Right renal cortex interstitium (tissue), 3 donors: ENCODE data around the gene POU5F1. TPM values are rescaled to one million over a fixed set of nuclear protein-coding genes. Genes with fewer than 3 reads are reported as not detected.
"Not testable (repeated sequence)": the region's sequence is repeated elsewhere in the genome, so short reads cannot be mapped to it uniquely, and the experiment has no call there.

ENCODE experiments used
- DNase-seq, 3 donors: peaks; one replicate each; pipeline ENCODE4 v3.0.0-alpha.2; 2013; ENCODE audit warnings: low read depth in 3 of 3, low spot score in 2 of 3
- polyA plus RNA-seq, 3 donors: library from polyadenylated mRNA; unstranded; fragments of 120-200 nt; gene quantifications; one replicate each; pipeline ENCODE4 v1.2.1, GENCODE V29; 2013; ENCODE audit not compliant: insufficient read length in 3 of 3

The POU5F1 gene
- polyA plus RNA-seq, 3 donors = 1.2 to 2.5 (median 2.2) TPM

DNA sequence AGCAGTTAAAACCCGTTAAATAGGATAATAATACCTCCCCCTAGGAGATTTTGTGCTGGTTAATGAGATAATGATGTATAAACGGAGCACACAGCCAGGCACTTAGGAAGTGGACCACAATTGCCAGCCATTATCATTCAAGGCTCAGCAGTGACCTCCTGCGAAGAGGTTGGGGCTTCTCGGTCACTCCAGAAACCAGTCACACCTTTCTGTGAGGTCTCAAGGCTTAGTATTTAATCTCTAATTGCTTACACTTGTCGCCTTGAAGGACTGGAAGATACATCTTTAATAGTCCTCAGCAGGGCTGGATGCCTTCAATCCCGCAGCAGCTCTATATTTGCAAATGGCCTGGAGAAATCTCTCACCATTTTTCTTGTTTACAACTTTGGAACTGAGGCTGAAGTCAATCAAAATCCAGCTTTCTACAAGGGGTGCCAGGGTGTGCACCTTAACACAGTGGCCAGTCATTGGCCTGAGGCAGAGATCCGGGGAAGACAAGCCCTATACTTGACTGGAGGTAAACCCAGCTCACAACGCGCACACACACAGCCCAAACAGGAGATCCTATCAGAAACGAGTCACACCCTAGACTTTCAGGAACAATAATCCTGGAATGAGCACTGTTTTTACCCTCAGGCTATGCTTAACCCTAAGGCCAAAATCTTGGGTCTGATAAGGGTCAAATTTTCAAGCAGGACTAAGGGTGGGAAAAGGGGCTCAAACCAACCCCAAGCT, 1.2 kb downstream of the POU5F1 start:
- no peak for DNase-seq

DNA sequence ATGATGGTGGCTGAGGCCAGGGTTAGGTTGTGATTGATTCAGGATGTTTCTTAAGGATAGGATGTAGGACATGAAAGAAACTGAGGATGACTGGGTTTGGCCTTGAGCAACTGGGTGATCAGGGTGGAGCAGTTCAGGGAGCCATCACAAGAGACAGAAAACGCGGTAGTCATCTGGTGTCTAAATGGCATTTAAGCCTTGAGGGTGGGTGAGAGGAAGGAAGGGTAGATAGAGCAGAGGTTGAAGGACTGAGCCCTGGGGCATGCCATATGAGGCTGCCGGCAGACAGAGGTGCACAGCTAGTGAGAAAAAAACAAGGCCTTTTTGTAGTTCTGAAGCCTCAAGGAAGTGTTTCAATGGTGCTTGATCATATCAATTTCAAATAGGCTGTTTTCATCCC, 1.9 kb downstream of the POU5F1 start:
- no peak for DNase-seq

DNA sequence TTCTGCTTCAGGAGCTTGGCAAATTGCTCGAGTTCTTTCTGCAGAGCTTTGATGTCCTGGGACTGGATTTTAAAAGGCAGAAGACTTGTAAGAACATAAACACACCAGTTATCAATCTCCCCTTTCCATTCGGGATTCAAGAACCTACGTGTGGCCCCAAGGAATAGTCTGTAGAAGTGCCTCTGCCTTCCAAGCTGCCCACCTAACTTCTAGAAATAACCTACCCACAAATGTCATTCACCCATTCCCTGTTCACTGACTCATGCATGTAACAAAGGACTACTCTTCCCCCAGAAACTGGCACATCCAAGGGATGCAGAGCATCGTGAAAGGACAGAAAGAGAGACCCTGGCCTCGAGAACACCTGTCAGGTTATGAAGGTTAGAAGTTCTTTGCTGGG, 4.5 kb downstream of the POU5F1 start:
- DNase-seq = no peak

DNA sequence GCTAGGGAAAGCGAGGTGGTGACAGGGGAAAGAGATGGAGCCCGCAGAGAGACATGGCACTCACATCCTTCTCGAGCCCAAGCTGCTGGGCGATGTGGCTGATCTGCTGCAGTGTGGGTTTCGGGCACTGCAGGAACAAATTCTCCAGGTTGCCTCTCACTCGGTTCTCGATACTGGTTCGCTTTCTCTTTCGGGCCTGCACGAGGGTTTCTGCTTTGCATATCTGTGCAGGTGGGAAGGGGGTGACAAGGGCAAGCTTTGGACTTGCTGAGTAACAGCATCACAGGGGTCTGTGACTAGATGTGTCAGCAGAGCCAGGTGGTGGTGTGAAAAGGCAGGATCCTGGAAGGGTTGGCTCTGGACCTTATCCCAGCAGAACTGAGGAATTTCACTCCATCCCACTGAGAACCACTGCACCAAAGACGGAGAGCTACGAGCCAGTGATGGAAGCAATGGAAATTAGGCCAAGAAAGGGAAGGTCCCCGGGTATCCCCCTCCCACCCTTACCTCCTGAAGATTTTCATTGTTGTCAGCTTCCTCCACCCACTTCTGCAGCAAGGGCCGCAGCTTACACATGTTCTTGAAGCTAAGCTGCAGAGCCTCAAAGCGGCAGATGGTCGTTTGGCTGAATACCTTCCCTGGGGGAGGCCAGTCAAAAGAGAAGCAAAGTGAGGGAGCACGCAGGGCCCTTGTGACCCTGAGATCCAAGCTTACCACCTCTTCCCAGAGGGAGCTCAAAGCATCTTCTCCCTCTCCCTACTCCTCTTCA, 5.2 kb downstream of the POU5F1 start:
- not testable (repeated sequence) for DNase-seq

DNA sequence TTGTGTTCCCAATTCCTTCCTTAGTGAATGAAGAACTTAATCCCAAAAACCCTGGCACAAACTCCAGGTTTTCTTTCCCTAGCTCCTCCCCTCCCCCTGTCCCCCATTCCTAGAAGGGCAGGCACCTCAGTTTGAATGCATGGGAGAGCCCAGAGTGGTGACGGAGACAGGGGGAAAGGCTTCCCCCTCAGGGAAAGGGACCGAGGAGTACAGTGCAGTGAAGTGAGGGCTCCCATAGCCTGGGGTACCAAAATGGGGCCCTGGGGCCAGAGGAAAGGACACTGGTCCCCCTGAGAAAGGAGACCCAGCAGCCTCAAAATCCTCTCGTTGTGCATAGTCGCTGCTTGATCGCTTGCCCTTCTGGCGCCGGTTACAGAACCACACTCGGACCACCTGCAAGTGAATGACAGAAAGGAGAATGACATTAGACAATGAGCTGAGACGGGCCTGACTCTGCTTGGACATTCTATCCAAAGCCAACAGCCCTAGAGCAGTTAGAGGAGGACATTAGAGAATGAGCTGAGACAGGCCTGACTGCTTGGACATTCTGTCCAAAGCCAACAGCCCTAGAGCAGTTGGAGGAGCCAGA, 5.9 kb downstream of the POU5F1 start:
- DNase-seq = not testable (repeated sequence)

DNA sequence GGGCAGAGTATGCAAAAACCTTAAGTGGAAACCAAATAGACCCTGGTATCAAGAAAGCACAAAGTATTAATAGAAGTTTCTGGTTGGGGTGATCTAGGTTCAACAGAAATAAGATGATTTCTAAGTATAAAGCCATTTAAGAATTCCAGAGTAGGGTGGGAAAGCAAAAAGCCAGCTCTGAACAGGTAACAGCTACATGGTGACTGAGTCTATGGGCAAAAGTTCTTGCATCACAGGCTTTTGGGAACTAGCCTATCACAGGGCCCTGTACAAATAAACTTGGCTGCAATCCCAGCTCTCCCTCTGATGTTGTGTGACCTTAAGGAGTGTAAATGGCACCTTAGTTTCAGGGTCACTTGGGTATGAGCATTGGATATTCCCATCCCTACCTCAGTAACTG, 6.6 kb downstream of the POU5F1 start:
- no peak for DNase-seq

DNA sequence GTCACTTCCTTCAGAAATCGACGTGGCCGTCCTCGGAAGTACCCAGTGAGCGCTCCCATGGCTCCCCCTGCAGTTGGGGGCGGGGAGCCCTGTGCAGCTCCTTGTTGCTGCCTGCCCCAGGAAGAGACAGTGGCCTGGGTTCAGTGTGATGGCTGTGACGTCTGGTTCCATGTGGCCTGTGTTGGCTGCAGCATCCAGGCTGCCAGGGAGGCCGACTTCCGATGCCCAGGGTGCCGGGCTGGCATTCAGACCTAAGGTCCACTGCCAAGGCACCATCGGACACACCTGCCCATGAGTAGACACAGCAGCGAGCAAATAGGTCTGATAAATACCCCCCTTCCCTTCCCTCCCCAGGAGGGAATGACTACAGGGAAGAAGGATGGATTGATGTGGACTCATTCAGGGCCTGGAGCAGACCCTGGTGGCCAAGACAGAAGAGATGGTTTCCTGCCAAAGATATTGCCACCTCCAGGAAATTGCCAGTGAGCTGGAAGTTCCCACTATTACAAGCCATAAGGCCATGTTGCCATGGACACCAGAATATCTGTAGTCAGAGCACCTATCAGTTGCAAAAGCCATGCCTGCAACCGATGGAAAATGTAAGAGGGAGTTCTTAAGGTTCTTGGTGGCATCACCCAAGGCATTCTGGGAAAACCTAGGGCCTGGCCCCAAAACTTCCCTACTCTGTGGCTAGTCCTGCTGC, 7.9 kb downstream of the POU5F1 start:
- DNase-seq = no peak

DNA sequence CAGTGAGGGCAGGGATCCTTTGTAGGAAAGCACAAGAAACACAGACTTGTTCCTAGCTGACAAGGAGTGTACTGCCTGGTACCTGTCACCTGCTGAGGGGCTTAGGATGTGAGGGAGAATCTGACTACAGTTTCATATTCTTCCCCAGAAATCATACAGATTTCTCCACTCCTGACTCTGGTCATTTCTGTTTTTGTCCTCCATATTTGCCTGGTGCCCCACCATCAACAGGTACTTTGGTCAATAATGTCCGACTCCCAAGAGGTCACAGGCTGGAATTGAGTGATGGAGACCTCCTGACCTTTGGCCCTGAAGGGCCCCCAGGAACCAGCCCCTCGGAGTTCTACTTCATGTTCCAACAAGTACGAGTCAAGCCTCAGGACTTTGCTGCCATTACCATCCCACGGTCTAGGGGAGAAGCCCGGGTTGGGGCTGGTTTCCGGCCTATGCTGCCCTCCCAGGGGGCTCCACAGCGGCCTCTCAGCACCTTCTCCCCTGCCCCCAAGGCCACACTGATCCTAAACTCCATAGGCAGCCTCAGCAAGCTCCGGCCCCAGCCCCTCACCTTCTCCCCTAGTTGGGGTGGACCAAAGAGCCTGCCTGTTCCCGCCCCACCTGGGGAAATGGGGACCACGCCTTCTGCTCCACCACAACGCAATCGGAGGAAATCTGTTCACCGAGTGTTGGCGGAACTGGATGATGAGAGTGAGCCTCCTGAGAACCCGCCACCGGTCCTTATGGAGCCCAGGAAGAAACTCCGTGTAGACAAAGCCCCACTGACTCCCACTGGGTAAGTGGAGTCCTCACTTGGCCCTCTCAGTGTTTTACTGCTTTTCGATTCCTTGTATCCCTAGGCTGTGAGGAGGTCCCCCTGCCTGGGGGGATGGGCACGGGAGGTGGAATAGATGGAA, 9.0 kb downstream of the POU5F1 start:
- DNase-seq = no peak

DNA sequence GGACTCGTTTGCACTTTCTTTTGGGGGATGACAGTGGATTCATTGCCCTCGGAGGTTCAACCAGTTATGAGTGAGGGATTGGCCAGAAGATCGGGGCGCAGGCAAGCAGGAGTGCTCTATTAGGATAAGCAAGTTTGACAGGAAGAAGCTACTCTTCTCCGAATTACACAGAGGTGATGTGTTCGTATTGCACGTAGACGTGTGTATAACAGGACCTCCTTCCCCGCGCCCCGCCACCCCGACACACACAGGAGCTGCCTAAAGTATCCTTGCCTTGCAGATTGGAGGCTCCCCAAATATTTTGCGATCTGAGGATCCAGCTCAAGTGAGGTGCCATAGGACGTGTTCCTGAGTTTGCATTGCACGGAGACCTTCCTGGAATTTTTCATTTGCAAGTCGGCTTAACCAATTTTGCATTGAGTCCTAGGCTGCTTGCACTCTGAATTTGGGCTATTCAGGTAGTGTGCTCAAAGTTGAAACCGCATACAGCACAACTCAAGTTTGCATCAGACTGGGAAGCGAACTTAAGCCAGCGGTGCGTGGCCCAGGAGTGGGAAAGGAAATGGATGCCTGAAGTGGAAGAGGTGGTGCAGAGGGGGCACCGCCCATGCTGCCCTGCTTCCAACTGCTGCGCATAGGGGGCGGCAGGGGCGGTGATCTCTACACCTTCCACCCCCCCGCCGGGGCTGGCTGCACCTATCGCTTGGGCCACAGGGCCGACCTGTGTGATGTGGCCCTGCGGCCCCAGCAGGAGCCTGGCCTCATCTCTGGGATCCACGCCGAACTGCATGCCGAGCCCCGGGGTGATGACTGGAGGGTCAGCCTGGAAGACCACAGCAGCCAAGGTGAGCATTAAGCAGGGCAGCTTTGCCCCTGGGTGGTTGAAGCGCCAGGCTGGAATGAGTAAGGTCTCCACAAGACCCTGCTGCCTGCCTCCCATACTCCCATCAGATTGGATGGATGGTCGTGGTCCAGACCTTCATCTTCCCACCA, 11.3 kb downstream of the POU5F1 start:
- no peak for DNase-seq

DNA sequence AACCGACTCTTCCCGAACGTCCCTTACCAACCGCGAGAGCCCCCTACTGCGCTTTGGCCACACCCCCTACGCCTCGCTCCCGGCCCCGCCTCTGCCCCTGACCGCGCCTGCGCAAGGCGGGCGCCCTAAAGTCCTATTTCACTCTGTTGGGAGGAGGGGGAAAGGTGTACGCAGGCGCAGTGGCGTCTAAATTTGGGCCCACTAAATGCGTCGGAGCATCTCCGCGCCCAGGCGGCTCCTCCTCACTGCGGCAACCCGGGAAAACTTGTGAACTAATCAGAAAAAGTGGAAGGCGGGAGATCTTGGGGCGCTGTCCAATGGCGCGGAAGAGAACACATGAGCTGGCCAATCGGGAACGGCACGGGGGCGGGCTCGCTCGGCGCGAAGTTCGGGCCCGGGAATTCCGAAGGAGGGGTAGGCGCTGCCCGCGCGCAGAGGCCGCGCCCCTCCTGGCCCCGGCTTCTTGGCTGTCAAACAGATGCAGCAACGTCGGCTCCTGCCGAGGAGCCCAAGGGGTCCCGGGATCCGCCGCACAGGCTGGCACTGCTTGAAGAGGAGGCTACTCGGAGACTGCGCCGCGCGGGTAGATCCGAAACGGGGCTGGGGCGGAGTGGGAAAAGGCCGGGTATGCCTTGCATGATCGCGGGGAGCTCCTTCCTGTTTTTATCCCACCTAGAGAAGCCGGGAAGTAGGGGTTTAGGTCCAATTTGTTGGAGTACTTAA, 12.2 kb downstream of the POU5F1 start, which contains the start of gene TCF19:
Gene TCF19, plus strand, starts transcription at position 450 of the 723 bp plus-strand sequence. CDS start 881 bp downstream, outside the sequence.
- peak; percentile 97 to 99 (median 99) for DNase-seq

DNA sequence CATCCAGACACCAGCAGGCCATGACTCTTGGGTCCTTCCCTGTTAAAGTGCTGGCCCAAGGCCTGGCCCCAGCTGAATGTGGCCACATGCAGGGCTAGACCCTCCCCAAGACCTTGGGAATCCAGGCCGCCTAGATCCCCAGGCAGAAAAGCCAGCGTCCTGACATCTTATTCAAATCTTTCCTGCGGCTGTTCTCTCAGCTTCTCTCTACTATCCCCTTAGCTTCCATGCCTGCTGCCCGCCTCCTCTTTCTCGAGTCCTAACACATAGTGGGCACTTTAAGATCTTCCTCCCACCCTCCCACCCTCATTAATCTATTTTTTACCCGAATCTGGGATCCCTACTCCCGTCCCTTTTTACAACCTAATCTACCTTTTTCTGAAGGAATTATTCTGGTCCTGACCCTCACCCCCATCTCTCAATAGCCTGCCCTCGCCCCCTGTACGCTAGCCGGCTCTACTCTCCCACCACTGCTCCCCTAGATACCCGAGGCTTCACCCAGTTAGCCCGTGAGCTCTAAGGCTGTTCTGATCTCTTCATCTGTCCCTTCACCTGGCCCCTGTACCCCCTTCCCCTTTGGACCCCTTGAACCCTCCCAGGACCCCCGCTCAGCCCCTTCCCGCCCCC, 12.9 kb downstream of the POU5F1 start, which contains the start of gene CCHCR1:
Gene CCHCR1, minus strand, starts transcription at position 290 of the 627 bp plus-strand sequence. Its CDS starts 202 bp downstream, at position 88.
- DNase-seq = no peak

DNA sequence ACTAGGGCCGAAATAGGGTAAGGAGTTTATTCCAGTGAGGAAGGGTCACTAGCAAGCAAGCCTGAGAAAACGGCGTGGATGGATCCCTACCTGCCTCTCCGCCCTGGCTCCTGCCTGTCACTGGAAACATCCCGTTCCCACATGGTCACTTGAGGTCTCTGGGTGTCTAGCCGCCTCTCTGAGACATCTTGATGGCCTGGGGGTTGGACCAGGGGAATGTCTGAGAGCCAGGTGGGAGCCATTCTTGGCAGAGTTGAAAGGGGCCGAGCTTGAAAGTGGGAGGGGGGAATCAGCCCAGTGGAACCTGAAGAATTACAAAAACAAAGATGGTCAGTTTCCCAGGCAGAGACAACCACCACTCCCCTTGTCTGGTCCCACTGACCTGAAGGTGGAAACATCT, 13.8 kb downstream of the POU5F1 start:
- no peak for DNase-seq

DNA sequence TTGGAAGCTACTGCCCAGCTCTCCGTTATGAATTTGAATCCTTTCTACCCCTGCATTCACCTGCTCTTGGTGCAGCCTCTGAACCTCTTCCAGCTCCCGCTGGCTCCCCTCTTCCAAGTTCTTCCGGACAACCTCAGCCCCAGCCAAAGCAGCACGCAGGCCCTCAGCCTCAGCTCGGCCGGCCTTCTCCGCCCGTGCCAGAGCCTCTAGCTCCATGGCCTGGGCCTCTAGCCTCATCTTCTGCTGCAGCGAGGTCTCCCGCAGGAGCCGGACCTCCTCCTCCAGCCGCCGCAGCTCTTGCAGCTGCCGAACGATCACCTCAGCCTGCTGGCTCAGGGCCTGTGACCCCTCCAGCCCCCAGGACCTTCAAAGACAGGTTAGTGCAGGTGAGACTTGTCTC, 16.0 kb downstream of the POU5F1 start:
- no peak for DNase-seq

DNA sequence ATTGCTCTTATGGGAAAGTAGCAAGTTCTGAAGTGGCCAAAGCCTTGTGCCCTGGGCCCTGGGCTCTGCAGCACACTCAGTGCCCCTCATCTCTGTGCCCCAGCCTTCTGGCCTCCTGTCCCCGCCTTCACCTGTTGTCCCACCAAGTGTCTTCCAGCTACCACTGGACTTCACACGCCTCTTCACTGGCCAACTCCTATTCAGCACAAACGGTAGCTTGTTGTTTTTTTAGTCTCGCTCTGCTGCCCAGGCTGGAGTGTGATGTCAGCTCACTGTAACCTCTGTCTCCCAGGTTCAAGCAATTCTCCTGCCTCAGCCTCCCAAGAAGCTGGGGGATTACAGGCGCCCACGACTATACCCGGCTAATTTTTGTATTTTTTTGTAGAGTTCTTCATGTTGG, 17.7 kb downstream of the POU5F1 start:
- no peak for DNase-seq

DNA sequence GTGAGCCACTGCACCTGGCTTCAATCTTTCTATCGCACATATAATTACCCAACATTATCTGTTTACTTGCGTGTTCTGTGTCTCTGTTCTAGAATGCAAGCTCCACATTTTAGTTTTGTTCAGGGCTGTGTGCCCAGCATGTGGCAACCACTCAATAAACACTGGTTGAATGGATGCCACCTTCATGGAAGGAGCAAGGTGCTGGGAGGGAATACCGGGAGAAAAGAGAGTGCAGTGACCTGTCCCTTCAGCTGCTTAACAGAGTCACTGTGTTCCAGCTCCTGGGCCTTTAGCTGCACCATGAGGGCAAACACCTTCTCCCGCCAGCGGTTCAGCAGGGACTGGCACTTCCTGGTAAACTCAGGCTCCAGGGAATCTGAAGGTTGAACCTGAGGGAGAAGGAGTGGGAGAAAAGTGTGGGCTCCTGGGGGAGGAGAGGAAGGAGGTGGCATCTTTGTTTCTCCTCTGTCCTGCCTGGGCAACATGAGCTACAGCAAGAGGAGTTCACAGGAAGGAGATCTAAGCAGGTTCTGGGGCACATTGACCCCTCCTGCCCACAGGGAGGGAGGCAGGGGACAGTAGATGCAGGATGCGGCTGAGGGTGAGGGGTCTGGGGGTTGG, 20.5 kb downstream of the POU5F1 start:
- DNase-seq = no peak

DNA sequence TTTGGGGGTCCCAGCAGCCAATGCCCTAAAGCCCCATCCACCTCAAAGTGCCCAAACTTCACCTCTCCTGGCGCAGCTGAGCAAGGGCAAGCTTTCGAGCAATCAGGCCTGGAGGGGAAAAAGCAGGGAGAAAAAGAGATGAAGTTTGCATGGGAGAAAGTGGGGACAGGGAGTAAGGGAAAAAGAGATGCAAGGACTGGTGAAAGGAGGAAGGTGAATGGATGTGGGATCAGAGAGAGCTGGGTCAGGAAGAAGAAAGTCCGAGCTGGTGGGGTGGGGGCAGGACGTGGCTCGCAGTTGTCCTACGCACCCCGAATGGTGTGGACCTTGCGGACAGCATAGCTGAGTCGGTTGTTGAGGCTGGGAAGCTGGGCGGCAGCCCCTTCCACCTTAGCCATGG, 25.1 kb downstream of the POU5F1 start:
- DNase-seq = no peak

DNA sequence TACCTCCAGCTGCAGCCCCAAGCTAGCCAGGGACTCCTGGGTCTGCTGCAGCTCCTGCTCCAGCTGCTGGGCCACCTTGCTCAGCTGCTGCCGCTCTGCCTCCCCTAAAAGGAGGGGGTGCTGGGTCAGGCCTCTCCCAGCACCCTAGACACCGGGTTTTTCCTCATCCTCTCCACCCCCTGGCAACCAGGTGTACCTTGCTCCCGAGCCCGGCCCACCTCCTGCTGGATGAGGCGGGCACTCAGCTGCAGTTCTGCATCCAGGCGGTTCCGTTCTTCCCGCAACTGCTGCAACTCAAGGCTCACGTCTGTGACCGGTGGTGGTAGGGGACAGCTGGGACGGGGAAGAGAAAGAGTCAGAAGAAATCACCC, 25.5 kb downstream of the POU5F1 start:
- no peak for DNase-seq
